ENCODE results near the gene RHPN2.

The RHPN2 gene

DNA sequence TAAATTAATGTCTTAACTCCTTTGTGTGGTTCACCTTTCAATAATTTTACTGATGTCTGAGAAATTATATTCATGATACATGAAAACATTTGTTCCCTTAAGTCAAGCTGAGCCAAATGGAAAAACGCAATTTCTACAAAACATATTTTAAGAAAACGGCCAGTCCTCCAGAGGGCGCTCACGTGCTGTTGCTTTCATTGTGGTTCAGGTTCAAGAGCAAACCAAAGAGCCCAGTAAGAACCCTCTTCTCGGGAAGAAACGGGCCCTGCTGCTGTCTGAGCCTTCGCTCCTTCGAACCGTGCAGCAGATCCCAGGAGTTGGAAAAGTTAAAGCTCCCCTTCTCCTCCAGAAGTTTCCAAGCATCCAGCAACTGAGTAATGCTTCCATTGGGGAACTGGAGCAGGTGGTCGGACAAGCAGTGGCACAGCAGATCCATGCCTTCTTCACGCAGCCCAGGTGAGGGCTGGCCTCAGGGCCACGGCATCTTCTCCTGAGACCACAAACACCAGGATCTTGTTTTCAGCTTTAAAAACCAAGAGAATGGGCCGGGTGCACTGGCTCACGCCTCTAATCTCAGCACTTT, 88.4 kb downstream of the RHPN2 start:
- Histone ChIP-seq H3K27me3 (replicated peaks) (no peaks in the 10 kb centered on the region), H3K36me3 (replicated peaks) (no peaks in the 10 kb centered on the region), H3K27ac (no peak overlapping the region), H3K4me3 (ENCODE audit: low read depth, low read length) (no peak overlapping the region)
- TF ChIP-seq, protein P1, sequence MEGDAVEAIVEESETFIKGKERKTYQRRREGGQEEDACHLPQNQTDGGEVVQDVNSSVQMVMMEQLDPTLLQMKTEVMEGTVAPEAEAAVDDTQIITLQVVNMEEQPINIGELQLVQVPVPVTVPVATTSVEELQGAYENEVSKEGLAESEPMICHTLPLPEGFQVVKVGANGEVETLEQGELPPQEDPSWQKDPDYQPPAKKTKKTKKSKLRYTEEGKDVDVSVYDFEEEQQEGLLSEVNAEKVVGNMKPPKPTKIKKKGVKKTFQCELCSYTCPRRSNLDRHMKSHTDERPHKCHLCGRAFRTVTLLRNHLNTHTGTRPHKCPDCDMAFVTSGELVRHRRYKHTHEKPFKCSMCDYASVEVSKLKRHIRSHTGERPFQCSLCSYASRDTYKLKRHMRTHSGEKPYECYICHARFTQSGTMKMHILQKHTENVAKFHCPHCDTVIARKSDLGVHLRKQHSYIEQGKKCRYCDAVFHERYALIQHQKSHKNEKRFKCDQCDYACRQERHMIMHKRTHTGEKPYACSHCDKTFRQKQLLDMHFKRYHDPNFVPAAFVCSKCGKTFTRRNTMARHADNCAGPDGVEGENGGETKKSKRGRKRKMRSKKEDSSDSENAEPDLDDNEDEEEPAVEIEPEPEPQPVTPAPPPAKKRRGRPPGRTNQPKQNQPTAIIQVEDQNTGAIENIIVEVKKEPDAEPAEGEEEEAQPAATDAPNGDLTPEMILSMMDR (IDR thresholded peaks at IDR 0.05; ENCODE audit: low read depth, low read length, missing control alignments): peak; percentile 87
- in situ Hi-C loops (cut with HindIII; ENCODE audit: low pct_ligation_motif_present, low sequenced_read_pairs): no loop called here
- peak; percentile 73 for DNase-seq

DNA sequence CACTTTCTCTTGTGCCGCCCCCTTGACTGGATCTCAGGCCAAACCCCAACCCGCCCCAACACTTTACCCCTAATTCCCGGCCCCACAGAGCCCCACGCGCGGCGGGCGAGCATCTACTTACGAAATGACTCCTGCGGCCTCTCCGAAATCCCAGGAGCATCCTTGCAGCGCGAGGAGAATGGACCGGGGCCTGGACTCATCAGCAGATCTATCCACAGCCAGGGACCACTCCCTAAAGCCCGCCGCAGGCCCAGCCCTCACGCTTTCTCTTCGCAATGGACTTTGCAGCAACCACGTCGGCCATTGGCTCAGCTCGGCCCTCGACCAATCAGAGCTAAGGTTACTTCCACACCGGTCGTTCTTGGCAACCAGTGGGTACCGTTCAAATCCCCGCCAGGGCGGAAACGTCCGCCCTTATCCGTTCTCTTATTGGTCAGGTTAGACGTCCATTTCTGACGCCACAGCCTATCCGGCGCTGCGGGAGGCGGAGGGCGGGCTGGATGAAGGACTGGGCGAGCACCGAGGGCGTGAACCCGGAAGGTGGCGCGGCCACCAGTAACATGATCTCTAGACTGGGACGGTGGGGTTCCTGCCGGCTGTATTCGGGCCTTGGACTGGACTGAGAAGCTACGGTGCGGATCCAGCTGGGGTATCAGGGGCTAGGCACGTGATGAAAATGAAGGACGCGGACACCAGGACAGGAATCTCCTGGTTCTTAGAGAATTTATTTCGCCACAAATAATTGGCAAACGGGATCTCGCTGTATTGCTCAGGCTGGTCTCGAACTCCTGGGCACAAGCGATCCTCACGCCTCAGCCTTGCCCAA, 92.8 kb downstream of the RHPN2 start, which contains the start of the genes CEP89 and FAAP24:
Gene CEP89, minus strand, starts transcription at position 244 of the 826 bp plus-strand sequence. Its CDS starts 84 bp downstream, at position 160.
Gene FAAP24, plus strand, starts transcription at position 528 of the 826 bp plus-strand sequence. CDS start 955 bp downstream, outside the sequence.
- Histone ChIP-seq H3K27ac (peak within 1 kb of the TSS; percentile 62), H3K36me3 (replicated peaks) (no peaks in the 10 kb centered on the region), H3K4me3 (ENCODE audit: low read depth, low read length) (peak within 1 kb of the TSS; percentile 89), H3K27me3 (replicated peaks) (no peaks in the 10 kb centered on the region)
- DNase-seq: peak; percentile 100
- TF ChIP-seq, protein P1 (IDR thresholded peaks at IDR 0.05; ENCODE audit: low read depth, low read length, missing control alignments): peak; percentile 1
- in situ Hi-C loops (cut with HindIII; ENCODE audit: low pct_ligation_motif_present, low sequenced_read_pairs): no loop called here

DNA sequence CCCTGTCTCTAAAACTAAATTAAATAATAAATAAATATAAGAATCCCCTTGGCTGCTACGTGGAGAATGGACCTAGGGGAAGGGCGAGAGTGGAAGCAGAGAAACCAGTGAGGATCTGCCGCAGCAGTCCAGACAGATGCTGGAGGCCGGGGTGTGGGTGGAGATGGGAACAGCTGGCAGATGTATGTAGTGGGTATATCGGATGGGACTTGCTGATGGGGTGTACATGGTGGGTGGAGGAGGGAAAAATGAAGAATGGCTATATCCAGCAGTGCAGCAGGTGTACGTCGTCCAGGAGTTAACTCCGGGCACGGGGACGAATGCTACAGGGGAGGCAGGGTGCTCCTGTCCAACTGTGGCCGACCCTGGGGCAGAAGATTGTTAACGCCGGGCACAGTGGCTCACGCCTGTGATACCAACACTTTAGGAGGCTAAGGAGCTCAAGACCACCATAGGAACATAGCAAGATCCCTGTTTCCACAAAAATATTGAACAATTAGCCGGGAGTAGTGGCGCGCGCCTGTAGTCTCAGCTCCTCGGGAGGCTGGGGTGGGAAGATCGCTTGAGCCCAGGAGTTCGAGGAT, 93.6 kb downstream of the RHPN2 start:
- TF ChIP-seq, protein P1 (IDR thresholded peaks at IDR 0.05; ENCODE audit: low read depth, low read length, missing control alignments): no peak
- Histone ChIP-seq H3K4me3 (ENCODE audit: low read depth, low read length) (peak overlapping the region; percentile 89), H3K36me3 (replicated peaks) (peaks cover 2% of the 10 kb centered on the region), H3K27me3 (replicated peaks) (no peaks in the 10 kb centered on the region), H3K27ac (no peak overlapping the region)
- no peak for DNase-seq
- in situ Hi-C loops (cut with HindIII; ENCODE audit: low pct_ligation_motif_present, low sequenced_read_pairs): no loop called here

DNA sequence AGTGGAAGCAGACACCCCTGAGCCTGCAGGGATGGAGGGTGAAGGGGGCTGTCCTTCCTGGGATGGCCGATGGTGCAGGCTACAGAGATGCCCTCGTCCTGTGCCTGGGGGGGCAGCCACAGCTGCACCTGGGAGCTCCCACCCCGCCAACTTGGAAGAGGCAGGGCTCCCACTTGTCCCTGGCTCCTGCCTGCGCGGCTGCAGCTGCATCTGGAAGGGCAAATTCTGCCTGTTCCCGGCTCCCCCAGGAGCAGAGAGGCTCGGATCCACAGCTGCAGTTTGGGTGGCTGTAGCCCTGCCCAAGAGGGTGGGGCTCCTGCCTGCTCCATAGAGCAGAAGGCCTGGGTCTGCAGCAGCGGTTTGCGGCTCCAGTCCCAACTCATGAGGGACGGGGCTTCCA, 95.1 kb downstream of the RHPN2 start:
- in situ Hi-C loops (cut with HindIII; ENCODE audit: low pct_ligation_motif_present, low sequenced_read_pairs): no loop called here
- TF ChIP-seq, protein P1 (IDR thresholded peaks at IDR 0.05; ENCODE audit: low read depth, low read length, missing control alignments): no peak
- H3K27me3 ChIP-seq (replicated peaks): no peaks in the 10 kb centered on the region
- peaks cover 6% of the 10 kb centered on the region for H3K36me3 ChIP-seq (replicated peaks)
- H3K27ac ChIP-seq: no peak overlapping the region
- no peak for DNase-seq
- H3K4me3 ChIP-seq (ENCODE audit: low read depth, low read length): no peak overlapping the region

DNA sequence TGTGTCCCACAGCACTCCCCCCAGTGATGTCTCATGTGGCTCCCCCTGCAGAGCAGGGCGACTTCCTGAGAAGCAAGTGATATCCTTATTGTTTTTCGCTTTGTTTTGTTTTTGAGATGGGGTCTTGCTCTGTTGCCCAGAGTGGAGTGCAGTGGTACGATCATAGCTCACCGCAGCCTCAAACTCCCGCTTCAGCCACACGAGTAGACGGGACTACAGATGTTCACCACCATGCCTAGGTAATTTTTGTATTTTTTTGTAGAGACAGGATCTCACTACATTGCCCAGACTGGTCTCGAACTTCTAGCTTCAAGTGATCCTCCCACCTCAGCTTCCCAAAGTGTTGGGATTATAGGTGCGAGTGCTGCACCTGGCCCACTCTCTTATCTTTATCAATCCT, 97.9 kb downstream of the RHPN2 start:
- no peak for DNase-seq
- in situ Hi-C loops (cut with HindIII; ENCODE audit: low pct_ligation_motif_present, low sequenced_read_pairs): no loop called here
- Histone ChIP-seq H3K4me3 (ENCODE audit: low read depth, low read length) (no peak overlapping the region), H3K27ac (no peak overlapping the region), H3K27me3 (replicated peaks) (no peaks in the 10 kb centered on the region), H3K36me3 (replicated peaks) (peaks cover 16% of the 10 kb centered on the region)
- TF ChIP-seq, protein P1 (IDR thresholded peaks at IDR 0.05; ENCODE audit: low read depth, low read length, missing control alignments): no peak

Data from brain microvascular endothelial cell (primary cell).